HTR-8/SVneo (cell line): Measurements from ENCODE around the gene BCOR.

Experiments
- DNase-seq: peaks from one replicate; pipeline ENCODE4 v3.0.0; 2011; ENCODE audit warnings: low spot score, mixed read lengths; ENCODE audit not compliant: insufficient read length
- FAIRE-seq: peaks from 2 replicates; lab custom pipeline; 2011; peaks lifted over from hg19 to GRCh38; lab: Jason Lieb, UNC

BCOR gene

DNA sequence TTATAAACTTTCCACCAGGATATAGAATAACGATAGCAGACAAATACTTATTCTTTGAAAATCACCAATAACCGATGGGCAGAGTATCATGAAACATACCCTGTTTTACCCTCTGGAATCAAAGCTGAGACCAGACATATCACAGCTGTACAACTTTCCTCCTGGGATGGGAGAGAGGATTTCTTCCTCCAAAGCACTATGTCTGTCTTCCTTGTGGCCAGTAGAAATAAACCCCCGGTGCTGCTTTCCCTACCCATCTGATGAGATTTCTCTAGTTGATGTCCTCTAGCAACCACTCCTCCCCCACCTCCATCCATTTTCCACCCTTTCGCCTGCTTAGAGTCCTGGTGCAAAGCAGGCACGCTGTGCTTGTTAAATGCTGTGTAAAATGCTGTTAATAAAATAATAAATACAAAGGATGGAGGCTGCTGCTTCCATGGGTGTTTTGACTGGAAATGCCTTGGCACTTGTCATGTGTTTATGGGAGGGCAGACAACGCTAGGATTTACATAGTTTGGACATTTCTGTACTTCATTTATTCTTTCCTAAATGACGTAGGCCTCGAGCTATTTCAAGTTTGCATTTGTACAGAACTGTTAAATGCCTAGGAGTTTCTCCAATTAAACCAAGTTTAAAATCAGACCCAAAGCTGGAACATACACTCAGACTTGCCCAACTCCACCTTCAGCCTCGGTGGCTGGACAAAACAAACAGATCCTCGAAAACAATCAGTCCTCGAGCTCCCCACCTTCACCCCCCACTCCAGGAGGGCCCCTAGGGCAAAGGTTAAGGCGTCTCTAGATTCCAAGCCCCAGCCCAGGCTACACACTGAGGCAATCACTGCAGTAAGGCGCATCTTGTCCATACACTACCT lies 10.1 kb downstream of the BCOR start:
- peak; percentile 4 for FAIRE-seq
- no peak for DNase-seq

DNA sequence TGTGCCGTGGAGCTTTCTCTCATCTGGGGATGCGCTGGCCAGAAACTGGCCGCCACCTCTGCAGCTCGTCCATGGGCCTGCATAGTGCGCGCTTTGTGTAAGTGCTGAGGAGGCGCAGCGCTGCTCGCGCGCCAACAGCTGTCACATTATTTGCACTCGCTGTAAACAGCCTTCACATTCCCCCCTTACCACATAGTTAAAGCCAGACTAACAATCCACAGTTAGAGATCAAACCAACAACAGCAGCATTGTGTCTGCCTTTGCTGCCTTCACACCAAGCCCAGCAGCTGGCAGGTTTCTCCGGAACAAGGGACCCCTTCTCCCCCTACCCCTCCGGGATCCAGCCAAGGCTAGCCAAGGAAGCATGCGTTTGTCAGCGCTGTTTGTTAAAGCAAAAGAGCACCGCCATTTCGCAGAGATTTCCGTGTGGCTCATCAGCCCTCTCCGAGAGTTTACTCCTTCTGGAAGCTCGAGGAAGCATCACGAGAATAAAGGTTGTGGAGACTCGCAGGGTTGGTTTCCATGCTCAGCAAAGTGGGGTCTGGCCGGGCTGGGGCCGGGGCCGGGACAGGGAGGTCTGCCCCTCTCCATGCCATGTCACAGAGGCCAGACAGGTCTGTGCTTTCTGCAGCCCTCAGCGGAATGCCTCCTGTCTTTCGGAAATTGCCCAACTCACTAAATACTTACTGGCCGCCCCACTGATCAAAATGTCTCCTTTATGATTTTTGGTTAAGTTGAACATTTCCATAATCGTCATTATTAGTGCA lies 11.0 kb downstream of the BCOR start:
- FAIRE-seq (no peak), DNase-seq (no peak)

DNA sequence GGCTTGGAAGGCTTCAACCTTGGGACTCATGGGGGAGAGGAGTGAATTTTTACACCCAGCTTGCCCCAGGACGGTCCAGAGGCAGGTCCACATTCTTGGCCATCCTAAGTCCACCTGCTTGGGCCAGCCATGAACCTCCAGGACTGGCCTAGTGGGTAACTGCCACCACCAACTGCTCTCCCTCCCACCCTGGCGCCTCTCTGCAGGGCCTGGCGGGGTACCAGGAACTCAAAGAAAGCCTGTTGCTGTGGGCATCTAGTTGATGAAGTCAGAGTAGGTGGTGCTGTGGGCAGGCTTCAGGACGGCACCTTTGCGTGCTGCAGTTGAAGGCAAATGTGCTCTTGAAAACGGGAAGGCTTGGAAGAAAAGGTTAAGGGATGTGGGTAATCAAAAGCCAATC lies 12.0 kb downstream of the BCOR start:
- FAIRE-seq: no peak
- no peak for DNase-seq

DNA sequence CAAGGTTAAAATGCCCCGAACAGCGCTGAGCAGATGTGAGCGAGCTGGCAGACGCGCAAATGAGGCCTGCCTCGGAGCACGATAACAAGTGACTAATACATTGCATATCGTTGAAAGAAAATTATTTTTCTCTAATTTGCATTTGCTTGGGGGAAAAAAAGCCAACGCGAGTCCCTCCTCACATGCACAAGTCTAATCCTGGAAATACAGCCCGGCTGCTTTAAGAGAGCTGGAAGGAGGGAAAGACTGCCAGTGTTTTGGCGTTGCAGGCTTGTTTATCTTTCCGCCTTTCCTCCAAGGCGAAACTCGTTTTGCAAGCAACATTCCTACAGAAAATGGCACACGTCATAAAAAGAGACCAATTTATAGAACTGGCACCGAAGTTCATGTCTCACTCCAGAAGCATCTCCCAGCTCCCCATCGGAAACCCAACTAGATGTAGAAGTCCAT lies 12.6 kb downstream of the BCOR start:
- no peak for DNase-seq
- no peak for FAIRE-seq

- DNase-seq: no peak
- FAIRE-seq: no peak
Observed at GRCh38 chrX:40084471-40085101, 13.2 kb downstream of the BCOR start.

DNA sequence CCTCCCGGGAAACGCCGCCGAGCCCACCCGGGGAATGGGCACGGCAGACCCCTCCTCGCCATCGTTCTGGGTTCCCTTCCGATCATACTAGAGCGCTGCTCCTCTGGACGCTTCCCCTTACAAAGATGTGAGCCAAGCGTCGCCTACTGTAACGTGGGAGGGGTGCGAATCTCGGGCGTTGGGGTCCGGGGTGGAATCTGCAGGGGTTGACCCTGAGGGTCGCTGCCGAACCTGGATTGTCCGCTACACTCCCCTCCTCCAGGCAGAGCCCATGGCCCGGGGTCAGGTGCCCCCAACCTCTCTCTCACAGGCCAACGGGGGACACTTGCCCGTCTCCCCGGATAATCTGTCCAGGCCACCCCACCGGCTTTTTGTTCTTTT lies 13.8 kb downstream of the BCOR start:
- no peak for DNase-seq
- no peak for FAIRE-seq

DNA sequence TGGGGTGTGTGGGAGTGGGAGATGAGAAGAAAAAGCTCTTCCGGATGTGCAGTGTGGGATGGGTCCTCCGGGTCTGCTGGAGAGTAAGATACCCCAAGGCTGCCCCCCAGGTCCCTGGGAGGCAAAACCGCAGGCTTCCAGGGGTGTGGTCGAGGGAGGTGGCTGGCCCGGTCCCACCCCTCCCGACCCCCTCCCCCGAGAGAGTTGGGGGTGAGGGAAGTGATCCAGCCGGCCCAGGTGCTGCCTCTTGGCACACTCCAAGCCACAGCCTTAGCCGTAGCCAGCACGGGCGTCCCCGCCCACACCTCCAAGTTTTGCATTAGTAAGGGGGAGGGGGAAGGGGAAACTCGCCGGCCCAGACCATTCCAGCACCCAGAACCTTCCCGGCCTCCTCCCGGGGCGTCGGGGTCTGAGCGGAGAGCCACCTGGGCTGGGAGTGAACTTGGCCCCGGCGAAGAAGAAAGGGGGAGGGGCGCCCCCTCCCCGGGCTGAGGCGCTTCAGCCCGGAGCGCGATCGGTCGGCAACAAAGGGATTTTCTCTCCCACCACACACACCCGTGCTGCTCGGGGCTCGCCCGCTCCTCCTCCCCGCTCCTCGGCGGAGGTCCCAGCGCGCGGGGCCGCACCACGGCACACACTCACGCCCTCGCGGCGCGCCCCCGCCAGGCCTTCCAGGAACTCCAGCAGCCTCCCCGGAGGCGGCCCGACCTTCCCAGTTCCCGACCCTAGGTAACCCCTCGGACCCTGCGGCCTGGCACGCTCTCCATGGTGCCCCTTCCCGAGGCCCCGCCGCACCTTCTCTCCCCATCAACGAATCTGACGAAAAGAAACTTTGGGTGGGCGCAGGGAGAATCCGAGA lies 14.4 kb downstream of the BCOR start:
- DNase-seq: no peak

DNA sequence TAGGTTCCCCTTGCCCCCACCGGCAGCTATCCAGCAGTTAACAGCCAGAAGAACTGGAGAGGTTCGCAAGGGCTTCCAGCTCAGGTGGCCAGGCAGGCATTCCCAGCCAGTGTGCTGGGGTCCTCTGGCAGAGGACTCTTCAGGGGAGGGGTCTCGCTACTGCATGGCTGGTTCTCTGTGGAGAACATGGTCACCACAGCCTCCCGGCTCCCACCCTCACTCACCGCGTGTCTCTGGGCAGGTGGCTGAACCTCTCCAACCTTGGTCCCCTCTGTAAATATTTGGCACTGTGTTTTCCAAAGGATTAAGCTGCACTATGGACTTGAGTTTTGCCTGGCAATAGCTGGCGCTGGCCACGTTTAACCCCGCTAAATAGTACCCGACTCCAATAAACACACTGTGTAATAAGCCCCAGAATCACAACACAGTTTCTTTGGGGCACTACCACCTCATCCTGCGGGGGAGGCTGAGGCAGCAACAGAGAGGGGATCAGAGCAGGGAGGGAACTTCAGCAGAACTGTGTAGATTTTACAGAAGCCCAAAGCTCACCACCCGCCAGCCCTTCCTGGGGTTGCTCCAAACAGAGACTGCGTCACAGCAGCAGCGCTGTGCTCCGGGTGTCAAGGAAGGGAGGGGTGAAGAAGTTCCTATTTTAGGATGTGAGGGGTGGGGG lies 15.2 kb downstream of the BCOR start:
- DNase-seq (no peak), FAIRE-seq (no peak)

More for the DNA sequence above, 14.4 kb downstream of the BCOR start:
- no peak for FAIRE-seq

DNA sequence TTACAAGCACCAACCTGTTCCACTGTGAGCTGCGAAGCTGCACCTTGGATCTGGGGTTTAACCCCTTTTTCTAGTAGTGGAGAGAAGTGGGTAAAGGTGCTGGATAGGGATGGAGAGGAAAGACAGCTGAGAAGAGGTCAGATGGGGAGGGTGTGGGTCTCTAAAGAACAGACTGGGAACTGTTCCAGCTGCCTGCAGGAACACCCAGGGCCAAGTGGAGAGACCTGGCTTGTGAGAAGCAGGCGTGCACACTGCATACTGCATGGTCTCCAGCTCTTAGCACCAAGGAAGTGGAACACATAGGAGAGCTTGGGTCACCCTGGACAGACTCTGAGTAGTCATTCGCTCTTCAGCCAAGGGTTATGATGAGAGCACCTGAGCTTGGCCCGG lies 16.1 kb downstream of the BCOR start:
- FAIRE-seq (no peak), DNase-seq (no peak)

GRCh38 chrX:40080894-40081678 lies 16.7 kb downstream of the BCOR start:
- FAIRE-seq (no peak), DNase-seq (no peak)

GRCh38 chrX:40079572-40079971 lies 18.2 kb downstream of the BCOR start:
- FAIRE-seq: no peak
- DNase-seq: no peak

DNA sequence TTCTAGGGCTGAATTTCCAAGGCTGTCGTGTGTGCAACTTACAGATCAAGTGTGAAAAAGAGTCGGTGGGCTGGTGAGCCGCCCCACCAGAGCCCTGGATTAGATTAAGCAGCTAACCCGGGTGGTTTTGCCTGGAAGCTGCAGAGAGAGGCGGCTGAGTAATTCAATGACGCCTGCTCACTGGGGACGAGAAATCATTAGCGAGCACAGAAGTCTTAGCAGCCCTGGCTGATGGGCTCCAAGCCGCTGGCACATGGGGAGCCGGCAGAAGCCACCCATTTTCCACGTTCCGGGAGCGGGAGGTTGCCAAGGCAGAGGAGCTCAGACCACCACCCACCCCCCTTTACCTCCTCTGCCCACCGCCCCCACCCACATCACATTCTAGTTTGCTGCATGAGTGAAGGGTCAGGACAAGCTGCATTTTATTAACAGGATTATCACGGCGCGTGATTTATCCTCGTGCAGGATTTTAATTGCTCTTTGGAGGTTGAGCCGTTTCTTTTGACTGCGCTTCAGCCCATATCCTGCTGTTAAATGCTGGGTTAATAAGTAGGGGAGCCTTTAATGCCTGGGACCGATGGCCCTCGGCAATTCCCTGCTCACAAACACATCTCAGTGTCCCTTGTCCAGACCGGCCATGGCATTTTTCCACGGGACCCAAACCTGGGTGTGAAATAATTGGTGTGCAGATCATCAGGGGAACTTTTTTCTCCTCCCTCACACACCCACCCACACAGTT lies 19.1 kb downstream of the BCOR start:
- FAIRE-seq: no peak
- no peak for DNase-seq

DNA sequence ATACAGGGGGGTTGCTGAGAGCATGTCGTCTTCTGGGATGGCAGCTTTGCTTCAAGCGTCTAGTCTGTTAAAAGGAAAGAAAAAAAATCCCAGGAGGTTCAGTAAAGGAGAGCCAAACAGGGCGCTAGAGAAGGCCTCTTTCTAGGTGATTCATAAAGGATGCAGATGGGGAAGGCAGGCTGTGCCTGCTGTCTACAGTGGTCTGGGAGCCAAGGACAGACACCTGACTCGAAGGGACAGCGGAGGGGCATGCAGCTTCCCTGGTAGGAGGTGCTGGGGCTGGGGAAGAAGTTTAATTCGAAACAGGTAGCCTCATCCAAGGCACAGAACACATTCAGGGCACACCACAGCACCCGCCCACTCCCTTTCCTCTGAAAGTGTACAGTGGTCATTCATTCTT lies 19.9 kb downstream of the BCOR start:
- FAIRE-seq: no peak
- no peak for DNase-seq

GRCh38 chrX:40076750-40077575 lies 20.8 kb downstream of the BCOR start:
- DNase-seq (no peak), FAIRE-seq (no peak)

DNA sequence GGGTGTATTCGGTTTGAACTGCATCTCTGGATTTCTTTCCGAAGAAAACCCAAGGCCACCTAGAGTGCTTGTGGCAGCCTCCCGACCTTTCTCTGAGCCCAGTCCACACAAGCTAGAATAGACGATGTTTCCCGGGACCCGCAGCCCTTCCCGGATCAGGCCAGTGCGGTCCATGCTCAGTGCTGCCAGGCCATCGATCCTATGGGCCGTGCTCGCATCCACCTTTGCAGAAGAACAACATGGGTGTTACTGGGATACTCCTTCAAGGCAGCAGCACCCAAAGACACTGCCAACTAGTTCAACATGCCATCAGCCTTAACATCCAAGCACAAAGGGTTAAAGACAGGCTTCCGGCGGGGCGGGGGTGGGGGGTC lies 22.8 kb downstream of the BCOR start:
- FAIRE-seq: no peak
- DNase-seq: no peak

GRCh38 chrX:40074080-40074958 lies 23.4 kb downstream of the BCOR start:
- no peak for FAIRE-seq
- no peak for DNase-seq
